Liver (tissue), 9 donors: Measurements from ENCODE around the gene SLC18A3. TPM values are rescaled to one million over a fixed set of nuclear protein-coding genes. Genes with fewer than 3 reads are reported as not detected.

Experiments
- DNase-seq: peaks from one replicate; pipeline ENCODE4 v3.0.0-alpha.2; 2017; ENCODE audit warnings: low spot score
- H3K27ac ChIP-seq, 2 donors: one replicate each; pipeline ENCODE4 v1.7.0; 2013; ENCODE audit warnings: inconsistent platforms in 2 of 2, low read length in 2 of 2, control low read depth in 1 of 2, low read depth in 1 of 2, mild to moderate bottlenecking in 1 of 2
- H3K27me3 ChIP-seq, 4 donors: one replicate each; pipeline versions ENCODE4 v1.6.1 to v1.7.0; 2013; ENCODE audit warnings: low read length in 3 of 4, inconsistent platforms in 1 of 4, mild to moderate bottlenecking in 1 of 4, moderate library complexity in 1 of 4; ENCODE audit not compliant: control insufficient read depth in 4 of 4, insufficient read depth in 4 of 4
- H3K36me3 ChIP-seq, 4 donors: one replicate each; pipeline versions ENCODE4 v1.6.1 to v1.7.0; 2013; ENCODE audit warnings: low read length in 3 of 4, mild to moderate bottlenecking in 3 of 4, low read depth in 1 of 4, moderate library complexity in 1 of 4; ENCODE audit not compliant: control insufficient read depth in 4 of 4, insufficient read depth in 3 of 4
- H3K4me1 ChIP-seq, 4 donors: one replicate each; pipeline versions ENCODE4 v1.6.1 to v1.7.0; 2013; ENCODE audit warnings: low read length in 3 of 4, mild to moderate bottlenecking in 3 of 4, moderate library complexity in 1 of 4; ENCODE audit not compliant: control insufficient read depth in 4 of 4, insufficient read depth in 4 of 4
- H3K4me3 ChIP-seq, 3 donors: one replicate each; pipeline versions ENCODE4 v1.6.1 to v1.7.0; 2013; ENCODE audit warnings: low read length in 3 of 3, control low read depth in 1 of 3, low read depth in 1 of 3, mild to moderate bottlenecking in 1 of 3
- H3K9ac ChIP-seq, 2 donors: one replicate each; pipeline ENCODE4 v1.7.0; 2013; ENCODE audit warnings: low read length in 2 of 2, mild to moderate bottlenecking in 2 of 2, moderate library complexity in 2 of 2, control low read depth in 1 of 2, low read depth in 1 of 2
- H3K9me3 ChIP-seq, 4 donors: one replicate each; pipeline versions ENCODE4 v1.6.1 to v1.7.0; 2013; ENCODE audit warnings: low read length in 3 of 4; ENCODE audit not compliant: control insufficient read depth in 4 of 4
- EGR1 ChIP-seq, 2 donors: IDR thresholded peaks; 2 replicates each; pipeline ENCODE4 v1.6.1; 2016 to 2018; ENCODE audit warnings: antibody characterized with exemption in 2 of 2, low read depth in 2 of 2
- FOXA1 ChIP-seq: IDR thresholded peaks from 2 replicates; pipeline ENCODE4 v1.6.1; 2016; ENCODE audit warnings: antibody characterized with exemption
- FOXA2 ChIP-seq: IDR thresholded peaks from 2 replicates; pipeline ENCODE4 v1.6.1; 2016; ENCODE audit warnings: antibody characterized with exemption
- GABPA ChIP-seq, 2 donors: IDR thresholded peaks in 1 of 2; conservative IDR thresholded peaks in 1 of 2; 2 replicates each; pipeline ENCODE4 v1.6.1; 2016; ENCODE audit warnings: antibody characterized with exemption in 2 of 2, mild to moderate bottlenecking in 1 of 2, moderate library complexity in 1 of 2
- HNF4A ChIP-seq, 2 donors: conservative IDR thresholded peaks; 2 replicates each; pipeline ENCODE4 v1.6.1; 2016; ENCODE audit warnings: antibody characterized with exemption in 2 of 2, mild to moderate bottlenecking in 2 of 2
- HNF4G ChIP-seq: IDR thresholded peaks from 2 replicates; pipeline ENCODE4 v1.6.1; 2016; ENCODE audit warnings: antibody characterized with exemption
- JUND ChIP-seq, 2 donors: IDR thresholded peaks; 2 replicates each; pipeline ENCODE4 v1.6.1; 2016; ENCODE audit warnings: antibody characterized with exemption in 2 of 2
- NR2F2 ChIP-seq: IDR thresholded peaks from 2 replicates; pipeline ENCODE4 v1.6.1; 2016; ENCODE audit warnings: antibody characterized with exemption
- RAD21 ChIP-seq, 2 donors: IDR thresholded peaks; 2 replicates each; pipeline ENCODE4 v1.6.1; 2016; ENCODE audit warnings: antibody characterized with exemption in 2 of 2, mild to moderate bottlenecking in 2 of 2
- RXRA ChIP-seq, 2 donors: IDR thresholded peaks; 2 replicates each; pipeline ENCODE4 v1.6.1; 2017 to 2018; ENCODE audit warnings: antibody characterized with exemption in 2 of 2, mild to moderate bottlenecking in 1 of 2
- SP1 ChIP-seq: IDR thresholded peaks from 2 replicates; pipeline ENCODE4 v1.6.1; 2018; ENCODE audit warnings: antibody characterized with exemption, mild to moderate bottlenecking
- TAF1 ChIP-seq: conservative IDR thresholded peaks from 2 replicates; pipeline ENCODE4 v1.6.1; 2016; ENCODE audit warnings: antibody characterized with exemption, mild to moderate bottlenecking
- YY1 ChIP-seq: IDR thresholded peaks from 2 replicates; pipeline ENCODE4 v1.6.1; 2016; ENCODE audit warnings: antibody characterized with exemption, mild to moderate bottlenecking
- WGBS: extraction: QIAGEN DNeasy Blood & Tissue Kit; methylation state at CpG from one replicate; pipeline ENCODE4 v1.1.7; 2013; 5-methylcytosine and 5-hydroxymethylcytosine counted together
- polyA plus RNA-seq, 2 donors: library from polyadenylated mRNA; stranded (reverse) in 1 of 2; unstranded in 1 of 2; fragments of 200-250 nt in 1 of 2; fragments of >200 nt in 1 of 2; fragmentation: Nextera tagmentation in 1 of 2; extraction: Ambion mirVana in 1 of 2; gene quantifications; one replicate each; pipeline versions ENCODE4 v1.2.1 to v1.2.3, GENCODE V29; 2013 to 2015
- total RNA-seq, 2 donors: library from RNA; depleted of rRNA; stranded (reverse); fragments of >200 nt; gene quantifications; one replicate each; pipeline ENCODE4 v1.2.3, GENCODE V29; 2014
- TF ChIP-seq, protein P1 (sequence below): IDR thresholded peaks from 2 replicates; pipeline ENCODE4 v1.6.1; 2016; ENCODE audit warnings: antibody characterized with exemption
- TF ChIP-seq, protein P2 (sequence below): IDR thresholded peaks from 2 replicates; pipeline ENCODE4 v1.6.1; 2016; ENCODE audit warnings: antibody characterized with exemption
- TF ChIP-seq, protein P3 (sequence below): IDR thresholded peaks from 2 replicates; pipeline ENCODE4 v1.6.1; 2016; ENCODE audit warnings: antibody characterized with exemption
- TF ChIP-seq, protein P4 (sequence below): fragments of 150-350 bp; IDR thresholded peaks from 2 replicates; pipeline ENCODE4 v1.5.1; 2017; ENCODE audit warnings: improper control_type of control experiment, low read depth, low read length; ENCODE audit not compliant: missing input control
- donor health status: healthy.
- donor health status: healthy.
- donor health status: healthy.
- donor health status: healthy.
- donor health status: healthy.

The SLC18A3 gene
- total and polyA plus RNA-seq, 4 donors, result not detected

DNA sequence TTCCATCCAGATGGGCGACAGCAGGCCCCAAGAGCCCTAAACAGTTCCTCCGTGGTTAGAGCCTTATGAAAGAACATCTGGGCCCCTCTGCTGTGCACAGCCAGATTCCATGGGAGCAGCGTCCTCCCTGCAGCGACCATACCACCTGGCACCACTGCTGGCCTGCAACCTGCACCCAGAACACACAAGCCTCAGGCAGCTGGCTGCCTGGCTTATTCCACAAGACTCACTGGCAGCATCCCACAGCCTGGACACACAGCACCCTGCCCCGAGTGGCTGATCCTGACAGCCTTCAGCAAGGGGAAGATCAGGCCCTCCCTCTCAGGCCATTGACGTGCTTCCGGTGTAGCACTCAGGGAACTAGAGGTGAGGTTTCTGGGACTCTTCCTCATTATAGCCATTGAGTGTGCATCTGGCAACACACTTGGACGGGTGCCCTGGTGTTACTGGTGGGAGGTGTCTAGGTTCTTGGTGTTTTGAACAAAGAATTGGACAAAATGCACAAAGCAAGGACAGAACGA is 37.5 kb upstream of the SLC18A3 start (continued):
- TF ChIP-seq JUND (IDR thresholded peaks at IDR 0.05) (no peak), GABPA (IDR thresholded peaks at IDR 0.05 in 1 of 2, conservative IDR thresholded peaks at IDR 0.05 in 1 of 2) (no peak), HNF4A (conservative IDR thresholded peaks at IDR 0.05) (no peak)
- TF ChIP-seq, protein P1, sequence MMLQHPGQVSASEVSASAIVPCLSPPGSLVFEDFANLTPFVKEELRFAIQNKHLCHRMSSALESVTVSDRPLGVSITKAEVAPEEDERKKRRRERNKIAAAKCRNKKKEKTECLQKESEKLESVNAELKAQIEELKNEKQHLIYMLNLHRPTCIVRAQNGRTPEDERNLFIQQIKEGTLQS, result no peak
- TF ChIP-seq, protein P2, sequence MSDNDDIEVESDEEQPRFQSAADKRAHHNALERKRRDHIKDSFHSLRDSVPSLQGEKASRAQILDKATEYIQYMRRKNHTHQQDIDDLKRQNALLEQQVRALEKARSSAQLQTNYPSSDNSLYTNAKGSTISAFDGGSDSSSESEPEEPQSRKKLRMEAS, result no peak

DNA sequence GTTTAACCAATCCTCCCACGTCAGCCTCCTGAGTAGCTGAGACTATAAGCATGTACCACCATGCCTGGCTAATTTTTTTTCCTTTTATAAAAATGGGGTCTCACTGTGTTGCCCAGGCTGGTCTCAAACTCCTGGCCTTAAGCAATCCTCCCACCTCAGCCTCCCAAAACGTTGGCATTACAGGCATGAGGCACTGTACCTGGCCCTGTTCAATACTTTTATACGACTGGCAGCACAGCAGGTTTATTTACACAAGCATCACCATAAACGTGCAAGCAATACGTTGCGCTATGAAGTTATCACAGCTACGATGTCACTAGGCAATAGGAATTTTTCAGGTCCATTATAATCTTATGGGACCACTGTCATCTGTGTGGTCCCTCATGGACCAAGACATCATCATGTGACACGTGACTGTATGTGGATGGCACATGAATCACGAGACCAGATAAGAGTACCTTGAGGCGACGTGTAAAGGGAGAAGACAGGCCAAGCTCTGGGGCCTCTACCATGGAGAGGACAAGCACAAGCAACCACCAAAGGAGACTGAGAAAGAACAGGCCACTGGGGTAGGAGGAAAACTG is 34.5 kb upstream of the SLC18A3 start:
- Histone ChIP-seq H3K27me3 (no peaks in the 10 kb centered on the region), H3K4me1 (no peaks in the 10 kb centered on the region), H3K36me3 (no peaks in the 10 kb centered on the region), H3K27ac (no peak overlapping the region), H3K9me3 (no peaks in the 10 kb centered on the region), H3K4me3 (no peak overlapping the region), H3K9ac (no peak overlapping the region)
- 82% methylated on average over 11 of the region's 11 CpGs for WGBS
- DNase-seq, result no peak
- TF ChIP-seq, protein P2, result no peak

DNA sequence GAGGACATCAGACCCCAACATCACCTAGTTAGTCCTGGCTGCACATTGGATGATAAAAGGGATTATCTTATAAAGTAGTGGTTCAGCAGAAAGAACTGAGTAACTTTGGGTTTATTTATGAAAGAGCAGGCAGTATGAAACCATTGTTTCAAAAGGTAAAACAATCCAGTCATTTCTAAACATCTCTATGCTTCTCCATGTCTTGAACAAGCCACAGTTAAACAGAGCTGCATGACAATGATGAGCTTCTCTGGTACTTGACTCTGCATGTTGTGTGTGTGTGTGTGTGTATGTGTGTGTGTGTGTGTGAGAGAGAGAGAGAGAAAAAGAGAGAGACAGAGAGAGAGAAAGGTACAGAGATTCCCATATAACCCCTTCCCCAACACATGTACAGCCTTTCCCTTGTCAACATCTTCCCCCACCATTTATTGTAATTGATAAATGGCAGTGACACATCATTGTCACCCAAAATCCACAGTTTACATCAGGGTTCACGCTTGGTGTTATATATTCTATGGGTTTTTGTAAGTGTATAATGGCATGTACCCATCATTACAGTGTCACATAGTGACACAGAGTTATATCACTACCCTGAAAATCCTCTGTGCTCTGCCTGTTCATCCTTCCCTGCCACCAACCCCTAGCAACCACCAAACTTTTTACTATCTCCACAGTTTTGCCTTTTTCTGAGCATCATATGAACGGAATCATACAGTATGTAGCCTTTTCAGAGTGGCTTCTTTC is 32.8 kb upstream of the SLC18A3 start:
- Histone ChIP-seq H3K9ac (no peak overlapping the region), H3K9me3 (no peaks in the 10 kb centered on the region), H3K4me3 (no peak overlapping the region), H3K36me3 (no peaks in the 10 kb centered on the region), H3K4me1 (no peaks in the 10 kb centered on the region), H3K27ac (no peak overlapping the region), H3K27me3 (no peaks in the 10 kb centered on the region)
- DNase-seq, result no peak
- WGBS, result 68% methylated on average over 2 of the region's 2 CpGs
- TF ChIP-seq GABPA (IDR thresholded peaks at IDR 0.05 in 1 of 2, conservative IDR thresholded peaks at IDR 0.05 in 1 of 2) (no peak), JUND (IDR thresholded peaks at IDR 0.05) (no peak)

DNA sequence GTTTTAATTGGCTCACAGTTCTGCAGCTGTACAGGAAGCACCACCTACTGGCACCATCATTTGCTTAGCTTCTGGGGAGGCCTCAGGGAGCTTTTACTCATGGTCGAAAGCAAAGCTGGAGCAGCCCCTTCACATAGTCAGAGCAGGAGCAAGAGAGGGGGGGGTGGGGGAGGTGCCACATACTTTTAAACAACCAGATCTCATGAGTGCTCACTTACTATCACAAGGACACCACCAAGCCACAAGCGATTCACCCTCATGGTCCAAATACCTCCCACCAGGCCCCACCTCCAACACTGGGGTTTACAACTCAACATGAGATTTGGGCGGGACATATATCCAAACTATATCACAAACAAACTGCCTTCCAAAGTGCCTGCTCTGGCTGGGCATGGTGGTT is 31.7 kb upstream of the SLC18A3 start:
- Histone ChIP-seq H3K36me3 (no peaks in the 10 kb centered on the region), H3K27me3 (no peaks in the 10 kb centered on the region), H3K27ac (no peak overlapping the region), H3K4me3 (no peak overlapping the region), H3K9me3 (no peaks in the 10 kb centered on the region), H3K4me1 (no peaks in the 10 kb centered on the region), H3K9ac (no peak overlapping the region)
- 91% methylated on average over 3 of the region's 3 CpGs for WGBS
- DNase-seq, result no peak
- TF ChIP-seq RAD21 (IDR thresholded peaks at IDR 0.05) (no peak), HNF4A (conservative IDR thresholded peaks at IDR 0.05) (no peak), YY1 (no peak), HNF4G (no peak), FOXA2 (no peak), TAF1 (no peak), RXRA (IDR thresholded peaks at IDR 0.05) (no peak), EGR1 (IDR thresholded peaks at IDR 0.05; ENCODE audit: low read depth in 2 of 2) (no peak), JUND (IDR thresholded peaks at IDR 0.05) (no peak), SP1 (no peak), NR2F2 (no peak), FOXA1 (no peak)
- TF ChIP-seq, protein P3, sequence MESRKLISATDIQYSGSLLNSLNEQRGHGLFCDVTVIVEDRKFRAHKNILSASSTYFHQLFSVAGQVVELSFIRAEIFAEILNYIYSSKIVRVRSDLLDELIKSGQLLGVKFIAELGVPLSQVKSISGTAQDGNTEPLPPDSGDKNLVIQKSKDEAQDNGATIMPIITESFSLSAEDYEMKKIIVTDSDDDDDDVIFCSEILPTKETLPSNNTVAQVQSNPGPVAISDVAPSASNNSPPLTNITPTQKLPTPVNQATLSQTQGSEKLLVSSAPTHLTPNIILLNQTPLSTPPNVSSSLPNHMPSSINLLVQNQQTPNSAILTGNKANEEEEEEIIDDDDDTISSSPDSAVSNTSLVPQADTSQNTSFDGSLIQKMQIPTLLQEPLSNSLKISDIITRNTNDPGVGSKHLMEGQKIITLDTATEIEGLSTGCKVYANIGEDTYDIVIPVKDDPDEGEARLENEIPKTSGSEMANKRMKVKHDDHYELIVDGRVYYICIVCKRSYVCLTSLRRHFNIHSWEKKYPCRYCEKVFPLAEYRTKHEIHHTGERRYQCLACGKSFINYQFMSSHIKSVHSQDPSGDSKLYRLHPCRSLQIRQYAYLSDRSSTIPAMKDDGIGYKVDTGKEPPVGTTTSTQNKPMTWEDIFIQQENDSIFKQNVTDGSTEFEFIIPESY, result no peak
- TF ChIP-seq, protein P1, result no peak
- TF ChIP-seq, protein P4, sequence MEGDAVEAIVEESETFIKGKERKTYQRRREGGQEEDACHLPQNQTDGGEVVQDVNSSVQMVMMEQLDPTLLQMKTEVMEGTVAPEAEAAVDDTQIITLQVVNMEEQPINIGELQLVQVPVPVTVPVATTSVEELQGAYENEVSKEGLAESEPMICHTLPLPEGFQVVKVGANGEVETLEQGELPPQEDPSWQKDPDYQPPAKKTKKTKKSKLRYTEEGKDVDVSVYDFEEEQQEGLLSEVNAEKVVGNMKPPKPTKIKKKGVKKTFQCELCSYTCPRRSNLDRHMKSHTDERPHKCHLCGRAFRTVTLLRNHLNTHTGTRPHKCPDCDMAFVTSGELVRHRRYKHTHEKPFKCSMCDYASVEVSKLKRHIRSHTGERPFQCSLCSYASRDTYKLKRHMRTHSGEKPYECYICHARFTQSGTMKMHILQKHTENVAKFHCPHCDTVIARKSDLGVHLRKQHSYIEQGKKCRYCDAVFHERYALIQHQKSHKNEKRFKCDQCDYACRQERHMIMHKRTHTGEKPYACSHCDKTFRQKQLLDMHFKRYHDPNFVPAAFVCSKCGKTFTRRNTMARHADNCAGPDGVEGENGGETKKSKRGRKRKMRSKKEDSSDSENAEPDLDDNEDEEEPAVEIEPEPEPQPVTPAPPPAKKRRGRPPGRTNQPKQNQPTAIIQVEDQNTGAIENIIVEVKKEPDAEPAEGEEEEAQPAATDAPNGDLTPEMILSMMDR, result no peak
- TF ChIP-seq, protein P2, result no peak
